Measurements from ENCODE around the gene CCDC116. TPM values are rescaled to one million over a fixed set of nuclear protein-coding genes. Genes with fewer than 3 reads are reported as not detected.
"Not testable (repeated sequence)": the region's sequence is repeated elsewhere in the genome, so short reads cannot be mapped to it uniquely, and the experiment has no call there.

The CCDC116 gene
- total RNA-seq, 1 experiment from 2014 or later: 0.05 TPM

GRCh38 chr22:21631025-21631424 lies 1.5 kb upstream of the CCDC116 start:
- DNase-seq (ENCODE audit: low read depth): no peak

GRCh38 chr22:21632931-21633330 lies 371 bp downstream of the CCDC116 start:
- no peak for DNase-seq (ENCODE audit: low read depth)

GRCh38 chr22:21633481-21633880 lies 921 bp downstream of the CCDC116 start:
- no peak for DNase-seq (ENCODE audit: low read depth)

- no peak for DNase-seq (ENCODE audit: low read depth)
These were observed 1.5 kb downstream of the CCDC116 start for GRCh38 chr22:21634081-21634480.

GRCh38 chr22:21634844-21635243 lies 2.3 kb downstream of the CCDC116 start:
- DNase-seq (ENCODE audit: low read depth): no peak

DNA sequence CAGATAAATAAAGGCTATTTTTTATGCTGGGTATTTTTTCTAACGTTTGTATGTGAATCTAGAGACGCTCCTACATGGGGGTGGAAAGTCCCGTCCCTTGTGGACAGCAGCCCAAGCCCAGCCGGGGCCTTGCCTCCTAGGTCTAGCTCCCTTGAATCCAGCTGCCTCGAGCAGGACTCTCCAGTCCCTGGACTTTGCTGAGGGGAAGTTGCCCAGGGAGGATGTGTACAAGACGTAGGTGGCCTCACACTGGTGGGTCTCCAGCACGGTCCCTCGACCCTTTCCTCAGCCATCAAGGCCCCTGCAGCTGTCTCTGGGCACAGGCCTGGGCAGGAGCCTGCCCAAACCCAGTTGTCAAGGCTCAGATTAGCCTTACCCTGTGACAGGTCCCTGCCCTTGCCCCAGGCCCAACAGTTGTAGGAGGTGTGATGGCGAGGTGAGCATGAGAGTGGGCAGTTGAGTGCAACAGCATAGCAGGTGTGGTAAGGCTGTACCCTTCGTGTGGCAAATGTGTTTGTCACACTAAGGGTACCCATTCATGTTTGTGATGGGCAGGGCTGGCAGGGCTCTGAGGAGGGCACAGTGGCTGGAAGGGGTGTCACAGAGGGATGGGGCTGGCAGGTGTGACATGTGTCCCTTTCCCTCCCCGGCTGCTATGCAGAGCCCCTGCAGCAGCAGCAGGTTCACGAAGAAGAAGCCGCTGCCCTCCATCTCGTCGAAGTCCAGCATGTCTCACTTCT lies 3.4 kb downstream of the CCDC116 start:
- DNase-seq (ENCODE audit: low read depth): no peak

- DNase-seq (ENCODE audit: low read depth): no peak
These were observed 4.2 kb downstream of the CCDC116 start for GRCh38 chr22:21636629-21637218.

GRCh38 chr22:21637450-21637849 lies 4.9 kb downstream of the CCDC116 start:
- not testable (repeated sequence) for DNase-seq (ENCODE audit: low read depth)

DNA sequence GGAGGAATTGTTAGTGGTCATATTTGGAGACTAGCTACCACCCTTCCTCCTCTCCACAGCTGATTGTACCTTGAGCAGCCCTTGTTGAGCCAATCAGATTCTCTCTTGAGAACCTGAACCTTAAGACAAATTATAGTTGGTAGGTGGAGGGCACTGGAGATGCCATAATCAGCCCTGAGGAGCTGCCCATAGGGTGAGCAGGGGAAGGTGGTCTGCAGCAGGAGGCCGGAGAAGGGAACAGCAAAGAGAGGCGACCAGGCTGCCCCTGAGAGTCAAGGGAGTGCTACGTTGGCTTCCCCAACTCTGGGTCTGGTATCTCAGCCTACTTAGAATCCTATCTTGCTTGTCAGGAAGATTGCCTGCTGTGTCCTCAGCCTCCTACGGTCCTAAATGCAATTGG lies 6.8 kb downstream of the CCDC116 start:
- no peak for DNase-seq (ENCODE audit: low read depth)

DNA sequence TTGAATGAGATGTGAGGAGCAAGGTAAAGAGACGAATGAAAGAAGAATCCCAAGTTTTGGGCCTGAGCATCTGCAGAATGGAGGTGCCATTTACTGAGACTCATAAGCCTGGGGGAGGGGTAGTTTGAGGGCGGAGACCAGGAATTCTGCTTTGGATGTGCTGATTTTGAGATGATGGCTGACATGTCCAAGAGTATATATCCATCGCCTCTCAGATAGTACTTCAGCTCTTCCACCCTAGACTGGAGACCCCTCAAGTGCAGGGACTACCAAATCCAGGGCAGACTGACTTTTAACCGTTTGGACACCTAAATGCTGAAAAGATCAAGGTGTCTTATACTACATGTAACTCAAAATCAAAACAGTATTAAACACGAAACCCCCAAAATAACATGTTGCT lies 8.2 kb downstream of the CCDC116 start:
- DNase-seq (ENCODE audit: low read depth): no peak

DNA sequence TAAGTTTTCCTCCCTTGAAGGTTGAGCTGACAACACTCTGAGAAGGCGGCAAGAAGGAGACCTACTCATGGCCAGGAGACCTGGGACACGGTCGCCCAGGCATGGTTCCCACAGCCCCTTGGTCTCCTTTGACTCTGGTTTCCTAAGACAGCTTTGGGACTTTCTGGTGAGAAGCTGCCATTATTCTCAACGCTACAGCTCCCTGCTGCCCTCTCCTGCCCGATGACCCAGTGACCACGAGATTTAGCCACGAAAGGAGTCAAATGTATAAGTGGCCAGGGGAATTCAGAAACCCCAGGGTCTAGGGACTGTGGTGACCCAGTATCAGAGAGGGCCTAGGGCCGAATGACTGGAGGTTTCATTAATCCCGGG lies 8.8 kb downstream of the CCDC116 start:
- peak; percentile 64 for DNase-seq (ENCODE audit: low read depth)

- peak; percentile 96 for DNase-seq (ENCODE audit: low read depth)
These were observed 9.4 kb downstream of the CCDC116 start, which contains the start of gene SDF2L1 for GRCh38 chr22:21641789-21642583. SDF2L1 (plus strand) TSS chr22:21642302; CDS start chr22:21642337, 35 bp downstream.

DNA sequence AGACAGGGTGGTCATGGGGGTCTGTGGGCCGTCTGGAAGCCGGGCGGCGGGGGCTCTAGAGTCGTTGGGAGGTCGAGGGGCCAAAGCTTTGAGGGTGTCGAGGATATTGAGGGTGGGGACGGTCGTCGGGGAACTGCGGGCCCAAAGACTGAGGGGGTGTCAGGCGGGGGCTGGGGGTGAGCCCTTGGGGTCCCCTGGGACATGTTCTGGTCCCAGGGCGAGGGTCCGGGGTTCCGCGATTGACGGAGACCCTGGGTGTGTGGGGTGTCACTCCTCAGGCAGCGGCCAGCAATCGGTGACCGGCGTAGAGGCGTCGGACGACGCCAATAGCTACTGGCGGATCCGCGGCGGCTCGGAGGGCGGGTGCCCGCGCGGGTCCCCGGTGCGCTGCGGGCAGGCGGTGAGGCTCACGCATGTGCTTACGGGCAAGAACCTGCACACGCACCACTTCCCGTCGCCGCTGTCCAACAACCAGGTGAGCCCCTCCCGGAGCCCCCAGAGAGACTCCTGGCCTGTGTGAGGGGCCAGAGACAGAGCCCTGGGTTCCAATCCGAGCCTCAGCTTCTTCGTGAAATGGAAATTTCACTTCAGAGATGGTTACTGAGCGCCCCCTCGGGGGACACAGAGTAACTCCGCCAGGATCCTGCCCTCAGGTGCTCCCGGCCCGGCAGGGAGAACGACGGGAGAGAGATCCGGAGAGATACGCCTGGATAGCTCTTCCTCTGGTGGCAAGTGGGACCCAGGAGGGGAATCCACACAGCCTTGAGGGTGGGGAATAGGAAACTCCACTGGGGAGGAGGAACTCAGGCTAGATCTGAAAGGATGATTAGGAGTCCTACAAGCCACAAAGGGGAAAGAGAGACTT lies 10.3 kb downstream of the CCDC116 start:
- peak; percentile 54 for DNase-seq (ENCODE audit: low read depth)

DNA sequence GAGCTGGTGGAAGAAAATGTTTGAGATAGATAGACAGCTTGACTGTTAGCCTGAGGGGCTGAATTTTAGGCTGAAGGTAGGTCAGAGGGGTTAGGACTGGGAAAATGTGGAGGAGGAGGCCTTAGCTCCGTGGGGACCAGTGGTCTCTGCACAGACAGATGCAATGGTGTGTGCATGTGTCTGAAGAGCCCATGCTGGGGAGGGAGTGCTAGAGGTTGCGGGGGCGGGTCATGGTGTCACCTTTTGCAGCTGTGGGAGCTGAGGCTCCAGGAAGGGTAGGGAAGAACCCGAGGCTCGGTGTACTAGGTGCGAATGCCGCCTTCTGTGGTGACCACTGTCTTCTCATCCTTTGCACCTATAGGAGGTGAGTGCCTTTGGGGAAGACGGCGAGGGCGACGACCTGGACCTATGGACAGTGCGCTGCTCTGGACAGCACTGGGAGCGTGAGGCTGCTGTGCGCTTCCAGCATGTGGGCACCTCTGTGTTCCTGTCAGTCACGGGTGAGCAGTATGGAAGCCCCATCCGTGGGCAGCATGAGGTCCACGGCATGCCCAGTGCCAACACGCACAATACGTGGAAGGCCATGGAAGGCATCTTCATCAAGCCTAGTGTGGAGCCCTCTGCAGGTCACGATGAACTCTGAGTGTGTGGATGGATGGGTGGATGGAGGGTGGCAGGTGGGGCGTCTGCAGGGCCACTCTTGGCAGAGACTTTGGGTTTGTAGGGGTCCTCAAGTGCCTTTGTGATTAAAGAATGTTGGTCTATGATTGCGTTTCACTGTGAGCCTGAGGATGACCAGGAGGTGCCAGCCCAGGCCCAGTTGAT lies 11.2 kb downstream of the CCDC116 start:
- DNase-seq (ENCODE audit: low read depth): no peak

- DNase-seq (ENCODE audit: low read depth): not testable (repeated sequence)
These were observed 13.0 kb downstream of the CCDC116 start for GRCh38 chr22:21645513-21645912.

DNA sequence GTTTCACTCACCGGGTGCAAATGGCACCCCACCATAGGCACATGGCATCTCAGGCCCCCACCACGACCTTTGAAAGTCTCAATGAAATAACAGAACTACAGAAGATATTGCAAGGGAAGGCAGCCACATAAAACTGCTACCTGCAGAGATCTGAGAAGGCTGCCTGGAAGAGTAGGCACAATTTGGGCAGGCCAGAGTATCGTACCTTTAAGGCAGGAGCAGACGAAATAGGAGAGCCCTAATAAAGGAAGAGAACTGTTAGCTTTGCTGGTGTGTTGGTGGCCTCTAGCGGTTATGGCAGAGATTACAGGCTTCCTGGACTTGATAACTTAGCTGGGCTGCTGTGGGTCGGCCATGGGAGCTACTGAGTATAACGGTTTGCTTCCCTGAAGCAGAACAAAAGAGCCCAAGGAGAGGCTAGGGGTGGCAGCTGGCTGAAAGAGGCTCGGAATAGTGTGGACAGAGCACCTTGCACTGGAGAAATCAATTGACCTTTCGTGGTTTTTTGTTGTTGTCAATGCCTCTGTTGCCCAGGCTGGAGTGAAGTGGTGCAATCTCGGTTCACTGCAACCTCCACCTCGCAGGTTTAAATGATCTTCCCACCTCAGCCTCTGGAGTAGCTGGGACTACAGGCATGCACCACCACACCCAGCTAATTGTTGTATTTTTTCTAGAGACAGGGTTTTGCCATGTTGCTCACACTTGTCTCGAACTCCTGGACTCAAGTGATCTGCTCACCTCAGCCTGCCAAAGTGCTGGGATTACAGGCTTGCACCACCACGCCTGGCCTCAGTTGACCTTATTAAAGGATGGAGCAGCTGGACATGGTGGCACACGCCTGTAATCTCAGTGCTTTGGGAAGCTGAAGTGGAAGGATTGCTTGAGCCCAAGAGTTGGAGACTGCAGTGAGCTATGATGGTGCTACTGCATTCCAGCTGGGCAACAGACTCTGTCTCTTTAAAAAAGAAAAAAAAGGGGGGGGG lies 14.3 kb downstream of the CCDC116 start:
- DNase-seq (ENCODE audit: low read depth): peak; percentile 71

DNA sequence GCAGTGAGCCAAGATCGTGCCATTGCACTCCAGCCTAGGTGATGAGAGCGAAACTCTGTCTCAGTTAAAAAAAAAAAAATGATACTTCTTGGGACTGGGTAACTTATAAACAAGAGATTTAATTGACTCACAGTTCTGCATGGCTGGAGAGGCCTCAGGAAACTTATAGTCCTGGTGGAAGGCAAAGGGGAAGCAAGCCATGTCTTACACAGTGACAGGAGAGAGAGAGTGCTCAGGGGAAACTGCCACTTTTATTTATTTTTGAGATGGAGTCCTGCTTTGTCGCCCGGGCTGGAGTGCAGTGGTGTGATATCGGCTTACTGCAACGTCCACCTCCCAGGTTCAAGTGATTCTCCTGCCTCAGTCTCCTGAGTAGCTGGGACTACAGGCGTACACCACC lies 17.7 kb downstream of the CCDC116 start:
- DNase-seq (ENCODE audit: low read depth): no peak

DNA sequence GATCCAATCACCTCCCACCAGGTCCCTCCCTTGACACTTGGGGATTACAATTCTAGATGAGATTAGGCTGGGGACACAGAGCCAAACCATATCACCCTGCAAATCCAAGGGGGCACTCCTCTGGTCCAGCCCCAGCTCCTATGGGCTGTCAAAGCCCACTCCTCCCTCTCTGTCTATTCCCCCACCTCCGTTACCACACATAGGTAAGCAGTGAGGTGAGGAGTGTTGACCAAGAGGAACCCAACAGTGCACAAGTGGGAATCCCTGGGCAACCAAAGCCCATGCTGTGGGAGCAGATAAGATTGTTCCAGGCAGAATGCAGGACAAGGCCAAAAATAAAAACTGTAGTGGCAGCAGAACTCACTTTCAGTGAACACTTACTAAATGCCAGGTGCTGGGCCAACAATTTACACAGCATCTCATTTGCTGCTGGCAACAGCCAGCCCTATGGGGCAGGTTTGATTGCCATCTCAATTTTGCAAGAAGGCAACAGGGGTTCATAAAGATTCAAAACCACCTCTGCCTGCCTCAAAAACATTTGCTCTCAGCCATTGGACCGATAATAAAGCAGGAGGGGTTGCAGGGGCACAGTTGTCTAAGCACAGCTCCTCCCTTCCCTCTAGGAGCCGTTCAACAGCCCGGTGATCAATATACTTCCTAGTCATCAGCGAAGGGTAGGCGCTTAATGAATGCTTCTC lies 18.4 kb downstream of the CCDC116 start:
- DNase-seq (ENCODE audit: low read depth): peak; percentile 13

DNA sequence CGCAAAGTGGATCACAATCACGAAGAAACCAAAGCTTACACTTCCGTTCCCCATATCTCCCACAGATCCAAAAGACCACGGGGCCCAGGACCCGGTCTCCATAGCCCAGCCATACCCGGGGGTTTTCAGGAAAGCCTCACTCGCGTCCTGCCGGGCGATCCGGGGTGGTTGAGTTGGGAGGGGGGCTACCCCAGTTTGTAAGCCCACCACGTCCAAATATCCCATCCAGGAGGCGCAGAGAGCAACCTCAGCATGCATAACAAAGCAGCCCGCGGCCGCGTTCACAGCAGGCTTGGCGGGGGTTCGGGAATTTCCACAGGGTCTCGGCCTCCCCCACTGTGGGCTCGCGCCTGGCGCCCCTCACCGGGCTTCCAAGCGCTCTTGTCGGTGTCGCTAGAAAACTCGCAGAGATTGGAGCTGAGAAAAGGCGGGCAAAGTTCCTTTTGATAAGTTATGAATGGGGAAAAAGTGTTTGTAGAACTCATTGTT lies 19.0 kb downstream of the CCDC116 start:
- no peak for DNase-seq (ENCODE audit: low read depth)
